DND-41 (cell line): ENCODE measurements around the gene FOXK2.

Experiments used
- ATAC-seq: fragments of 200-7000 bp; cut with Tn5 transposase; 3 replicates; pipeline ENCODE4 v1.9.1; 2021; ENCODE audit warnings: low read depth; ENCODE audit not compliant: insufficient read depth
- DNase-seq: peaks from one replicate; pipeline ENCODE4 v3.0.0-alpha.2; 2020
- H2AFZ ChIP-seq: 2 replicates; pipeline ENCODE4 v1.6.0; 2012; ENCODE audit warnings: low read depth, low read length
- H3K27ac ChIP-seq: 2 replicates; pipeline ENCODE4 v1.5.1; 2012; ENCODE audit warnings: low read length, inconsistent platforms
- H3K27me3 ChIP-seq: fragments of 200-600 bp; sonication (generic); 2 replicates; pipeline ENCODE4 v1.6.0; 2012; ENCODE audit warnings: low read length, mild to moderate bottlenecking, inconsistent platforms; ENCODE audit not compliant: insufficient read depth, poor library complexity
- H3K36me3 ChIP-seq: 2 replicates; pipeline ENCODE4 v1.5.1; 2012; ENCODE audit warnings: low read length, inconsistent platforms; ENCODE audit not compliant: insufficient read depth
- H3K4me1 ChIP-seq: 2 replicates; pipeline ENCODE4 v1.5.1; 2012; ENCODE audit warnings: mild to moderate bottlenecking, low read length; ENCODE audit not compliant: insufficient read depth
- H3K4me2 ChIP-seq: 2 replicates; pipeline ENCODE4 v1.6.0; 2012; ENCODE audit warnings: mild to moderate bottlenecking, moderate library complexity, low read length, inconsistent platforms; ENCODE audit not compliant: insufficient read depth
- H3K4me3 ChIP-seq, 2 experiments: fragments of 200-600 bp in 1 of 2; shearing (Covaris generic) in 1 of 2; 2 replicates each; pipeline ENCODE4 v1.5.1; 2012 to 2016; ENCODE audit warnings: inconsistent platforms in 2 of 2, low read length in 2 of 2, mild to moderate bottlenecking in 2 of 2, low read depth in 1 of 2, moderate library complexity in 1 of 2
- H3K79me2 ChIP-seq: 2 replicates; pipeline ENCODE4 v1.6.0; 2012; ENCODE audit warnings: low read length, inconsistent platforms; ENCODE audit not compliant: insufficient read depth
- H3K9ac ChIP-seq: 2 replicates; pipeline ENCODE4 v1.6.0; 2012; ENCODE audit warnings: low read depth, mild to moderate bottlenecking, inconsistent platforms, low read length, moderate library complexity
- H3K9me3 ChIP-seq: 2 replicates; pipeline ENCODE4 v1.5.1; 2012; ENCODE audit warnings: low read length, moderate library complexity, mild to moderate bottlenecking, inconsistent platforms; ENCODE audit not compliant: insufficient read depth, severe bottlenecking
- H4K20me1 ChIP-seq: 2 replicates; pipeline ENCODE4 v1.6.0; 2012; ENCODE audit warnings: low read length; ENCODE audit not compliant: insufficient read depth
- EZH2 ChIP-seq: IDR thresholded peaks from 3 replicates; pipeline ENCODE4 v1.6.1; 2012; ENCODE audit warnings: borderline replicate concordance, low read depth, mild to moderate bottlenecking, moderate library complexity, low read length, inconsistent platforms; ENCODE audit not compliant: severe bottlenecking
- TF ChIP-seq, protein P1 (sequence below): IDR thresholded peaks from 2 replicates; pipeline ENCODE4 v1.5.1; 2012; ENCODE audit warnings: borderline replicate concordance, low read length, moderate library complexity, mild to moderate bottlenecking; ENCODE audit not compliant: poor library complexity, severe bottlenecking; ENCODE audit errors: extremely low read depth

FOXK2 gene

DNA sequence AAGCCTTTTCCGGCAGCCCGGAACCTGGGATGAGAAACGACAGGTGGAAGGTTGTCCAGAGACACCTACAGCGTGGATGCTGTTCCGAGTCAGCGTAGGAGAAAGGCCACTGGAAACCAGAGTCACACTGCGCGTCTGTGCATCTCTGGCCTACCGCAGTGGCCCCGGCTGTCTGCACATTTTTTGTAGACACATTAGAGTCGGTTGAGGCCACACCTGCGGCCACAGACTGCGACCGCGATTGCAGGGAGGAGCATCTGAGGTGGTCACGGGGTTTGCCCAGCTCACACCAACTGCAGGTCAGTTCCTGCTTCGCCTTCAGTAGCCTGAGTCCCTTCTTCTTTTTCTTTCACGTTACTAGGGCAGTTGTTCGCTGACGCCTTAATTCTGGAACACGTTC, 76.4 kb downstream of the FOXK2 start:
- Histone ChIP-seq H3K4me2 (no peak overlapping the region), H3K9me3 (no peaks in the 10 kb centered on the region), H3K27ac (no peak overlapping the region), H4K20me1 (peaks cover 59% of the 10 kb centered on the region), H3K27me3 (no peaks in the 10 kb centered on the region), H3K79me2 (peaks cover 44% of the 10 kb centered on the region), H3K9ac (no peak overlapping the region), H3K4me1 (peaks cover 15% of the 10 kb centered on the region), H3K36me3 (peaks cover 86% of the 10 kb centered on the region), H3K4me3 (no peak overlapping the region), H2AFZ (no peak overlapping the region)
- DNase-seq (no peak), ATAC-seq (no peak)
- TF ChIP-seq, protein P1, sequence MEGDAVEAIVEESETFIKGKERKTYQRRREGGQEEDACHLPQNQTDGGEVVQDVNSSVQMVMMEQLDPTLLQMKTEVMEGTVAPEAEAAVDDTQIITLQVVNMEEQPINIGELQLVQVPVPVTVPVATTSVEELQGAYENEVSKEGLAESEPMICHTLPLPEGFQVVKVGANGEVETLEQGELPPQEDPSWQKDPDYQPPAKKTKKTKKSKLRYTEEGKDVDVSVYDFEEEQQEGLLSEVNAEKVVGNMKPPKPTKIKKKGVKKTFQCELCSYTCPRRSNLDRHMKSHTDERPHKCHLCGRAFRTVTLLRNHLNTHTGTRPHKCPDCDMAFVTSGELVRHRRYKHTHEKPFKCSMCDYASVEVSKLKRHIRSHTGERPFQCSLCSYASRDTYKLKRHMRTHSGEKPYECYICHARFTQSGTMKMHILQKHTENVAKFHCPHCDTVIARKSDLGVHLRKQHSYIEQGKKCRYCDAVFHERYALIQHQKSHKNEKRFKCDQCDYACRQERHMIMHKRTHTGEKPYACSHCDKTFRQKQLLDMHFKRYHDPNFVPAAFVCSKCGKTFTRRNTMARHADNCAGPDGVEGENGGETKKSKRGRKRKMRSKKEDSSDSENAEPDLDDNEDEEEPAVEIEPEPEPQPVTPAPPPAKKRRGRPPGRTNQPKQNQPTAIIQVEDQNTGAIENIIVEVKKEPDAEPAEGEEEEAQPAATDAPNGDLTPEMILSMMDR = no peak
- TF ChIP-seq EZH2 = no peak

DNA sequence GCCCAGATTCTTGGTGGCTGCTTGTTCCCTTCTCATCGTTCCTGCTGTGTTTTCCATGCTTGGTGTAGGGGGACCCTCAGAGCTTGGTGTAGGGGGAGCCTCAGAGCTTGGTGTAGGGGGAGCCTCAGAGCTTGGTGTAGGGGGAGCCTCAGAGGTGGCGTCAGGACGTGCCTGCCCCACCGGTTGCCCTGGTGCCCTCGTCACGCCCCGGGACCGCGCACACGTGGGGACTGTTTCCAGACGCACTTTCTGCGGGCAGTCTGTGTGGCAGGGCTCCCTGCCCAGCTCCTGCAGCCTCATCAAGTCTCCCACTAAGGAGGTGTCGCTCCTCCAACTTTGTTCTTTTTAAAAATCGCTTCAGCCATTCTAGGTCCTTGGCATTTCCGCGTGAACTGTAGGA, 76.8 kb downstream of the FOXK2 start:
- no peak overlapping the region for H2AFZ ChIP-seq
- no peak overlapping the region for H3K4me3 ChIP-seq
- peaks cover 15% of the 10 kb centered on the region for H3K4me1 ChIP-seq
- no peak for DNase-seq
- H3K79me2 ChIP-seq = peaks cover 44% of the 10 kb centered on the region
- TF ChIP-seq EZH2 = no peak
- TF ChIP-seq, protein P1 = no peak
- H3K9ac ChIP-seq = no peak overlapping the region
- no peaks in the 10 kb centered on the region for H3K27me3 ChIP-seq
- H4K20me1 ChIP-seq = peaks cover 59% of the 10 kb centered on the region
- H3K9me3 ChIP-seq = no peaks in the 10 kb centered on the region
- H3K4me2 ChIP-seq = no peak overlapping the region
- no peak for ATAC-seq
- no peak overlapping the region for H3K27ac ChIP-seq
- H3K36me3 ChIP-seq = peaks cover 86% of the 10 kb centered on the region

DNA sequence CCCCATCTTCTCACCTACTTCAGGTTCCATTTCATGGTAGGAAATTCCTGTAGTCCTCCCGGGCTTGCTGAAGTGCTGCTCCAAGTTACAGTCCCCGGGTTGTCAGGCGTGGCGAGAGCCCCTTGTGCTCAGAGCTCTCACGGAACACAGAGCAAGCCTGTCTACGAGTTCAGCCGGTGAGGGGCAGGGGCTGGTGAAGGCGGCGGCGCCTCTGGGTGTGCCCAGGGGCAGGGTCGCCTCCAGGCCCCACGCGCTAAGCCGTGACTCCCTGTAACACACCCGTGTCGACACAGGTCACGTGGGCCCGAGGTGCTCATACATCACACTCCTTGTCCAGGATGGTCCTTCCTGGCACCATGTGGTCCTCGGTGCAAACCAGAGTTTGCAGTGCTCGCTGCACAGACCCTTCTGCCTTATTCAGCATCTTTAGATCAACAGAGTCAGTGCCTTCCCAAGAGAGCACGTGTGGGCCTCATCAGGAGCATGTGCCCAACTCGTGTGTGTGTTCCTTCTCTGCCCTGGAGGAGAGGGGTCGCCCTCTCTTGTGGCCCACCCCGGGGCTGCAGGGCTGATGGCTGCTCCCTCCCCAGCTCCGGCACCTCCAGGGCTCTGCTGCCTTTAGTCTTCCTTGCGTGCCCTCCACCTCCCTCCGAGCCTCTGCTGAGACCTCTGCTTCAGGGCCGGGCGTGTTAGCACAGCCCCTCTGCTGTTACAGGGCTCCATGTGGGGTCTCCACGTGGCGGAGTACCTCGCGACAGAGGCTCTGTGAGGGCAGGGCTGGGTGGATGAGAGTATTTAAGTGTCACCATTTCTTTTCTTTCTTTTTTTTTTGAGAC, 77.5 kb downstream of the FOXK2 start:
- Histone ChIP-seq H3K4me1 (peaks cover 15% of the 10 kb centered on the region), H3K4me2 (no peak overlapping the region), H3K79me2 (peaks cover 44% of the 10 kb centered on the region), H3K4me3 (no peak overlapping the region), H3K27ac (no peak overlapping the region), H3K9me3 (no peaks in the 10 kb centered on the region), H3K36me3 (peaks cover 86% of the 10 kb centered on the region), H2AFZ (no peak overlapping the region), H4K20me1 (peaks cover 59% of the 10 kb centered on the region), H3K9ac (no peak overlapping the region), H3K27me3 (no peaks in the 10 kb centered on the region)
- DNase-seq = no peak
- ATAC-seq = no peak
- TF ChIP-seq, protein P1 = no peak
- no peak for TF ChIP-seq EZH2
